GM19240 (cell line): Measurements from ENCODE around the gene IL19.
"Not testable (repeated sequence)": the region's sequence is repeated elsewhere in the genome, so short reads cannot be mapped to it uniquely, and the experiment has no call there.

Experiments
- DNase-seq: peaks from one replicate; pipeline ENCODE4 v3.0.0; 2011; ENCODE audit warnings: low spot score; ENCODE audit not compliant: insufficient read length

Gene IL19

DNA sequence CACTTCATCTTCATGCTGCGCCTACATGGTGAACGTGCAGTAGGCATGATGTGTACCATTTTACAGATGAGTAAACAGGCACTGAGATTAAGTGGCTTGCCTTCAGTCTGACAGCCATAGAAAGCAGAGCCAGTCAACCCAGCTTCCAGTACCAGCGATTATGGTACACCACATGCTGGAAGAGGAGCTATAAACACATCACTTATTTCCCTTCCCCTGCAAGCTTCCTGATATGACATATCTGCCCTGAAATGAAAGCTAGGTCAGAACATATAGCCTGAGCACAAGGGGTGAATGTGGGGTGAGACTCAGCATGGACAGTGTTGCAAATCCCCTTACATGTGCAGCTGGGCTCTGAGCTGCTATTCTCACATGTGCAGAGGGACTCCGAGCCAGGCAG, 61.1 kb downstream of the IL19 start:
- DNase-seq = no peak

DNA sequence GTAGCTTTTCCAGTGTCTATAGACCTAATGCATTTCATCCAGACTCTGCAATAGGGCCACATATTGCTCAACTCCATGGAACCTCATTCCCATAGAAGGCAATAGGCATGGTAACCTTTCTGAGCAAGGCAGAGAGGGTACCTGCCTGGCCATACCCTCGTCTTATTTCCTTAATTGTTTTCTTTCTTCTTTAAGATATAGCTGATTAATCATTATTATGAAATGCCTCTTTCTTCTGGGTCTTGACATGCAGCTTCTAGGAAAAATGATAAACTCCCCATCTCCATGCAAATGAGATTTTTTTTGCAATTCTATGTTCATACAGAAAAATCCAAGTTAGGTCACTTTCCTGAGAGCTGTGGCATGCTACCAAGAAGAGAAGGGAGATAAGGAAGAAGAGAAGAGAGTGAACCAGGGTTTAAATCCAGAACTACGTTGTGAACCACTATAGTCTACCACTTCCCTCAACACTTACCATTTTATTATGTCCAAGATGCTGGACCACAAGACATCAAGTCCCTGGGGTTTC, 61.8 kb downstream of the IL19 start:
- DNase-seq = no peak

DNA sequence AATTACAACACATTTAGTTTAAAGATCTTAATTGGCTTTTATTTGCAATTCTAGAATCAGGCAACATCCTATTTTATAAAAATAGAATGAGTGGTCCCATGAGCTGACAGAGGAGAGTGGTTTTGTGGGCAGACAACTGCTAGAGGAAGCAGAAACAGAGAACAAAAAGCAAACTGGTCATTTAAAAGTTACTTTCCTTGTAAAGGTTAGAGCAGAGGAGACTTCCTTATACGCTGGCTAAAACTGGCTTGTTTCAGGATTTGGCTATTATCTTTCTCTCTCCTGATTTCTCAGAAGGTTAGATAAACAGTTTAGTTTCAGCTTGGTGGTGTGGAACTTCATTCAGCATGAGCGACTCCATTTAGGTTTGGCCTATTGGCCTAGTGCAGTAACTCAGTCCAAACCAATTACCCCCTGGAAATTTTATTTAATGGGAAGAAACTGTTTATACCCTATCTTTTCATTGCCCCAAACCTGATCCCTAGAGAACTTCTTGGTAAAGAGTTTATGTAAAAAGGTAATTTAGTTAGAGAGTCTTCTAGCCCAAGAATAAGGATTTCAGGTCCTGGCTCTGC, 62.6 kb downstream of the IL19 start:
- DNase-seq = no peak

DNA sequence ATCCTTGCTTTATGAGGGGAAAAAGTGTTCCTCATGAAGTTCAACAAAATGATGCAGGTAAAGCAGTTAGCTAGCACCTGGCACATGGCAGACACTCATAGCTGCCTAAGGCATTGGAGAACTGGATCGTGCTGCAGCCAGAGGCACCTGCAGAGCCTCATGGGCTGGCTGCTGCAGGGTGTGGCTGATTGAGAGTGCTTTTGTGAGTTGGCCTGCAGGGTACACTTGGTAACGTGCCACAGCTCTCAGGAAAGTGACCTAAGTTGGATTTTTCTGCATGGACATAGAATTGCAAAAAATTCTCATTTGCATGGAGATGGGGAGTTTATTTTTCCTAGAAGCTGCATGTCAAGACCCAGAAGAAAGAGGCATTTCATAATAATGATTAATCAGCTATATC, 63.2 kb downstream of the IL19 start:
- no peak for DNase-seq

DNA sequence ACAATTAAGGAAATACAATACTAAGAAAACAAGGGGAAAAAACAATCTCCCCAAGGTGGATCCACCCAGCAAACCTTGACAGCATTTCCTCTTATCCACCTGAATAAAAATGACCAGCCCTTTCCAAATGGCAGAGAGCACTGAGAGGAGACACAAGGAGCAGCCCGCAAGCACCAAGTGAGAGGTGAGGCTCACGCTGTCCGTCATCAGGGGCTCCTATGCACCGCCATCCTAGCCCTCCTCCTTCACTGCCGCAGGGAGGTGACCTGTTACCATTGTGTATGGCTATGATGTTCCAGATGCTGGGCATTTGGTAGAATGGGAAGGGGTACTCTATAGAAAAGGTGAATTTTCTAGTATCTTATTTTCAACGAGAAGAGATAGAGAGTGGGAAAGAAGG, 63.6 kb downstream of the IL19 start:
- DNase-seq = no peak

DNA sequence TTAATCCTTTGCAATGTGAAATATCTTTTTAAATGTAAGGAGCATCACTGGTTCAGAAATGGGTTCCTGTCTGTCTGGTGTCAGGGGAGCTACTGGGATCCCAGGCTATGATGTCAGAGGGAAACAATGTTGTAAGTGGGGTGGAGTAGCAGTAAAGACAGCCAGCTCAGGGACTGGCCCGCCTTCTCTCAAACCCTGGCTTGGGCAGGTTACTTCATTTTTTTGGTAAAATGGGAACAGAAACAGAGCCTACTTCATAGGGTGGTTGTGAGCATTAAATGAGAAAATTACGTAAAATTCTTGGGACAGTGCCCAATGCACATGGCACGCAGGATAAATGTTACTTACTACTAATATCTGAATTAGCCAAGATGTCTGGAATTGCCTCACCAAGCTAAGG, 64.1 kb downstream of the IL19 start:
- DNase-seq = no peak

DNA sequence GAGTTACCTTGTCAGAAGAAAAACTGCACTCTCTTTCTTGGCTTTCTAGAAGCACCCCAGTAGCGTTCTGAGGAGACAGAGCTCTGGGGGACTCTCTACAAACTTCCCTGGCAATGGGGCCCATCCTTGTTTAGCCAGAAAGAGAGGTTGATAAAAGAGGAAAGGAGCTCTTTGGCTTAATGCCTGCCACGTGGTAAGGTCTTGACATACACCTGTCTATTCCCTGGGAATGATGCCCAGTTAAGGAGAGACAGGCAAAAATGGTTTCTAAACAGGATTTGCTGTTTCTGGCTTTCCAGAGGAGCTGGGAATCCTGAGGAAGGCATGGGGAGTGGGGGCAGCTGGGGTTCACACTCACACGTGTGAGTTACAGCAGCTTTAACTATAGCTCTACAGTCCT, 64.6 kb downstream of the IL19 start:
- no peak for DNase-seq

DNA sequence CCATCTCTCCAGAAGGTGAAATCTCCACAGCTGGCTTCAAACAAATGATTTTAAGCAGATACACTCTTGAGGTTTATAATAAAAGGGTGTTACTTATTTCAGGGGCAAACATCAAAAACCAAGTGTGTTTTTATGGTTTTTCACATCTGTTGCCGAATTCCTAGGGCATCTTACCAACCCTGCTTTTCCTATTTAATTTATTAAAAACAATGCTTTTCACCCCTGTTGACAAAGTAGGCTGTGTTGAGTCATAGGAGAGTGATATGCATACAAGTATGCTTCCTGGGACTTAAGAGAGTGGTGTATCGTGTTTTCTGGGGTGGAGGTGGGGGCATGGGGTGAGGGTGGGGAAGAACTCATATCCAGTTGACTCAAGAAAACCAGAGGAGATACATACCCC, 65.5 kb downstream of the IL19 start:
- DNase-seq = no peak

DNA sequence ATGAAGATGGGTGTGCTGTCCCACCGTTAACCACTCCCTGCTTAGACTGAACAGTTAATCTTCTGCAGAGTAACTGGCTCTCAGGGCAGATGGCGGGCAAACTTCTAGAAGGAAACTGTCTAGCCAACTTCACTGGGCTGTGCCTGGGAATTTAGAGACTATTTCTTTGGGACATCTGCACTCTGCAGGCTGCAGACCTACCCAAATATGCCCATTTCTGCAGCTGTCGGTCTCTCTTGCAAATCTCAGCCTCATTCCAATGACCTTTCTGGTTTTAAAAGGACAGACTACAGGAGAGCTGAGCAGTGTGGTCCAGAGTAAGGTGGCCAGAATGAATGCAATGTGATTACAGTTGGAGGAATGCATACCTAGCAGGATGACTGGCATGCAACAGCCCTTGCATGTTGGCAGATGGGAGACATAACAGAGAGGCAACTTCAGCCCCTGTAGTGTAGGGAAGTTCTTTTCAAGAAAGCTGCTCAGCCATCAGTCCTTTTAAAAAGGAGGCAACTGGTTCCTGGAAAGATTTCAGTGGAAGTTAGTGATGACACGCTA, 68.5 kb downstream of the IL19 start:
- no peak for DNase-seq

DNA sequence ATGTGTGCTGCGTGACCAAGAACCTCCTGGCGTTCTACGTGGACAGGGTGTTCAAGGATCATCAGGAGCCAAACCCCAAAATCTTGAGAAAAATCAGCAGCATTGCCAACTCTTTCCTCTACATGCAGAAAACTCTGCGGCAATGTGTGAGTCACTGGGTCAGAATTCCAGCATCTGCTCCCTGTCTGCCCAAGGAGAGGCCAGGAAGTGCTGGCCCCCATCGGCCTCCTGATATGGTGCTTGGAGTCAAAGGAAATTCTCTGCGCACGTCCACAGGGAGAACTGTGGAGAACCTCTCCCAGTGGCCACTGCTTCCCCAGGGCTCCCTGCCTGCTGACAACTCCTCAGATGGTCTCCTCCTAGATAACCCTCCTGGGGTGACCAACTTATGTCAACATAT, 69.3 kb downstream of the IL19 start:
- DNase-seq = no peak

DNA sequence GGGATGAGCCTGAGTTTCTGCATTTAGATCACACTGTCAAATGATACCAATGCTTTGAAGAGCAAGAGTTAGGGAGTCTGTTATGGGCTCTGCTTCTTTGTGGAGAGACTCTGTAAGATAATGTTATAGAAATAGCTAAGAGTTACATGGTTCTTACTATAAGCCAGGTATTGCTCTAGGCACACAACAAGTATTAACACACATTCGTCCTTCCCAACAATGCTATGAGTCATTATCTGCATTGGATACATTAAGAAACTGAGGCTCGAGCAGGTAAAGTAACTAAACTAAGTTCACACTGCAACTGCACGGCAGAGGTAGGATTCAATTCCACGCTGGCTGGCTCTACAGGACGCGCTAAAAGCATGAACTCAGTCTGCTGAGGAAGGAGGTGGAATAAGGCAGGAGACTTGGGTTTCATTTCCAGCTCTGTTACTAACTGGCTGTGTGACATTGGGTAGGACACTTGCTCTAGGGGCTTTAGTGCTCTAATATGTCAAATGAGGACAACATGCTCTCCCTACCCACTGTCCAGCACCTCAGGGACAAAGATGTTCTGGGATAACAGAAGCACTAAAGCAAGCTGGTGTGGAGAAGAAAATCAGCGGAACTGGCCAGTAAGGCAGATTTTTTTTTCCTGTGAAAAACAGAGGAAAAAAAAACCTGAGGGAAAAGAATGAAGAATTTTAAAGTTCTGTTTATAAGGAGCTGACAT, 71.2 kb downstream of the IL19 start:
- DNase-seq = no peak

DNA sequence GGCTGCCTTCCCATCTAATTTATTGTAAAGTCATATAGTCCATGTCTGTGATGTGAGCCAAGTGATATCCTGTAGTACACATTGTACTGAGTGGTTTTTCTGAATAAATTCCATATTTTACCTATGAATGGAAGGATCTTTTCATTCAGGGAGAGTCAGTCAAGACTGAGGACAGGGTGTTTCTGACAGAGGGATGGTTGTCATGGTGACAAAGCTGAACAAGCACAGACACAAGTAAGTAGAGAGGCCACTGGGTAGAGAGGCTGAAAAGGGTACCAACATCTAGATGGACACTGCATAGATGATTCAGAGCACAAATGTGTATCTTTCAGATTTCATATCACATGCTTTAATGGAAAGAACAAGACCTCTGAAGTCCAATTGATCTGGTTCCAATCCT, 72.3 kb downstream of the IL19 start:
- DNase-seq = no peak

DNA sequence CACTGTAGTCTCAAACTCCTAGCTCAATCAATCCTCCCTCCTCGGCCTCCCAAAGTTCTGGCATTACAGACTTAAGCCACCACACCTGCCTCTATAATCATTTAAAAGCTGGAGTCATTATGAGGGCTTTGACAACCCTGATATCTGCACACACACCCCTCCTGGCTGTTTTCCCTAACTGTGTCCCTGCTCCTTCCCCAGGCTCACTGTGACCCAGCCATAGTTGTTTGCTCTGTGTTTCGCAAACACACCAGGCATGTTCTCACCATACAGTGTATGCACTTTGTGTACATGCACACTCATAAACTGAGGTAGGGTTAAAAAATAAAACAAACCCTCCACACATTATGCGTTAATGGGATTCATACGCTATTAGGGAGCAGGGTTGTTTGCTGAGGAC, 73.1 kb downstream of the IL19 start:
- DNase-seq = no peak

DNA sequence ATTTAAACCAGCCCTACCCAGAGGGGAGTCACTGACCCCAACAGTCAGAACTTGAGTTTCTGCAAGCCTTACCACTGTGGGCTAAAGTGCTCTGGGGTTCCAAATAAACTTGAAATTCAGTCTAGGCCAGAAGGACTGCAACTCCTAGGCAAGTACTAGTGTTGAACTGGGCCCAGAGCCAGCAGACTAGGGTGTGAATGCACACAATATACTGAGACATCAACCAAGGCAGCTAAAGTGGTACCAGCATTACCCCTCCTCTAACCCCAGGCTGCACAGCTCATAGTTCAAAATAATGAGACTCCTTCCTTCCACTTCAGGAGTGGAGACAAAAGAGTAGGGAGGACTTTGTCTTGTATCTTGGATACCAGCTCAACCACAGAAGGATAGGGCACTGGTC, 75.9 kb downstream of the IL19 start:
- no peak for DNase-seq

DNA sequence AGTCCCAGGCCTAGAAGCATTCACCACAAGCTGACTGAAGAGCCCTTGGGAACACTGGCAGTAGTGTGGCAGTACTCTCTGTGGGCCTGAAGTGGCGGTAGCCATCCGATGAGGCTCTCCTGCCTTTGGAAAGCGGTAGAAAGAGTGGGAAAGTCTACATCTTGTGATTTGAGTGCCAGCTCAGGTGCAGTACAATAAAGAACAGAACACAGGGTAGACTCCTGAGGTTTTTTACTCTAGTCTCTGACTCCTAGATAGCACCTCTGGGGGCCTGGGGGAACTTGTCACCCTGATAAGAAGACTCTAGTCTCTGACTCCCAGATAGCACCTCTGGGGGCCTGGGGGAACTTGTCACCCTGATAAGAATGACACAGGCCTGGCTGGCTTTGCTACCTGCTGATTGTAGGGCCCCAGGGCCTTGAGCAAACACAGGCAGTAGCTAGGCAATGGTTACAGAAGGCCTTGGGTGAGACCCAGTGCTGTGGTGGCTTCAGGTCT, 76.8 kb downstream of the IL19 start:
- no peak for DNase-seq

DNA sequence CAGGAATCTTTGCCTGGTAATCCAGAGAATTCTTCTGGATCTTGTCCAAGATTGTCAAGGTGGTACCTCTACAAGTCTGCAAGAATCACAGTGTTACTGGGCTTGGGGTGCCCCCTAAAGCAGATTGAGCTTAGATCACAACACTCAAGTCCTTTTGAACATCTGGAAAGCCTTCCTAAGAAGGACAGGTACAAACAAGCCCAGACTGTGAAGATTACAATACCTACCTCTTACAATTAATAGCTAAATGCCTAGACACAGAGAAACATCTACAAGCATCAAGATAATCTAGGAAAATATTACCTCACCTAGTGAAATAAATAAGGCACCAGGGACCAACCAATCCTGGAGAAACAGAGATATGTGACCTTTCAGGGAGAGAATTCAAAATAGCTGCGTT, 77.4 kb downstream of the IL19 start:
- no peak for DNase-seq

DNA sequence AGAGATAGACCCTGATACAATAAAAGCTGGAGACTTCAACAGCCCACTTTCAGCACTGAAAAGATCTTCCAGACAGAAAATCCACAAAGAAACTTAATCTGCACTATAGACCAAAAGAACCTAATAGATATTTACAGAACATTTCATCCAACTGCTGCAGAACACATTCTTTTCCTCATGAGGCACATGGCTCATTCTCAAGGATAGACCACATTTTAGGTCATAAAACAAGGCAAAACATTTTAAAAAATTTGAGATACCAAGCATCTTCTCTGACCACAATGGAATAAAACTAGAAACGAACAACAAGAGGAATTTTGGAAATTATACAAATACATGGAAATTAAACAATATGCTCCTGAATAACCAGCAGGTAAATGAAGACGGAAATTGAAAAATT, 79.8 kb downstream of the IL19 start:
- DNase-seq = no peak

DNA sequence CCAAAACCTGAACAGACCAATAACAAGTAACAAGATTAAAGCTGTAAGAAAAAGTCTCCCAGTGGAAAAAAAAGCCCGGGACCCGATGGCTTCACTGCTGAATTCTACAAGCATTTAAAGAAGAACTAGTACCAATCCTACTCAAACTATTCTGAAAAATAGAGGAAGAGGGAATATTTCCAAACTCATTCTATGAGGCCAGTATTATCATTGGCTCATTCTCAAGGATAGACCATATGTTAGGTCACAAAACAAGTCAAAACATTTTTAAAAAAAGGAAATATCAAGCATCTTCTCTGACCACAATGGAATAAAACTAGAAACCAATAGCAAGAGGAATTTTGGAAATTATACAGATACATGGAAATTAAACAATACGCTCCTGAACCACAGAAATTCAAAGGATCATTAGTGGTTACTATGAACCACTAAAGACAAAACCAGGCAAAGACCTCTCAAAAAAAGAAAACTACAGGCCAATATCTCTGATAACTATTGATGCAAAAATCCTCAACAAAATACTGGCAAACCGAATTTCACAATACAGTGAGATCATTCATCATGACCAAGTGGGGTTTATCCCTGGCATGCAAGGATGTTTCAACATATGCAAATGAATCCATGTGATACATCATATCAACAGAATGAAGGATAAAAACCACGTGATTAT, 80.9 kb downstream of the IL19 start:
- DNase-seq = no peak

DNA sequence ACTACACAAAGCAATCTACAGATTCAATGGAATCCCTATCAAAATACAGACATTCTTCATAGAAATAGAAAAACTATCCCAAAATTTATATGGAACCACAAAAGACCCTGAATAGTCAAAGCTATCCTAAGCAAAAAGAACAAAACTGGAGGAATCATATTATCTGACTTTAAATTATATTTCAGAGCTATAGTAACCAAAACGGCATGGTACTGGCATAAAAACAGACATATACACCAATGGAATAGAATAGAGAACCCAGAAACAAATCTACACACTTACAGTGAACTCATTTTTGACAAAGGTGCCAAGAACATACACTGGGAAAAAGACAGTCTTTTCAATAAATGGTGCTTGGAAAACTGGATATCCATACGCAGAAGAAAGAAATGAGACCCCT, 82.1 kb downstream of the IL19 start:
- not testable (repeated sequence) for DNase-seq

DNA sequence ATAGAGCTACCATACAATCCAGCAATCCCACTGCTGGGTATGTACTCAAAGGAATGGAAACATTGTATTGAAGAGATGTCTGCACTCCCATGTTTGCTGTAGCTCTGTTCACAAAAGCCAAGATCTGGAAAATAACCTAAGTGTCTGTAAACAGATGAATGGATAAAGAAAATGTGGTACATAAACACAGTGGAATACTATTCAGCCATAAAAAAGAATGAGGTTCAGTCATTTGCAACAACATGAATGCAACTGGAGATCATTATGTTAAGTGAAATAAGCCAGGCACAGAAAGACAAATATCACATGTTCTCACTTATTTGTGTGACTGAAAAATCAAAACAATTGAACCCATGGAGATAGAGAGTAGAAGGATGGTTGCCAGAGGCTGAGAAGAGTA, 83.1 kb downstream of the IL19 start:
- not testable (repeated sequence) for DNase-seq

DNA sequence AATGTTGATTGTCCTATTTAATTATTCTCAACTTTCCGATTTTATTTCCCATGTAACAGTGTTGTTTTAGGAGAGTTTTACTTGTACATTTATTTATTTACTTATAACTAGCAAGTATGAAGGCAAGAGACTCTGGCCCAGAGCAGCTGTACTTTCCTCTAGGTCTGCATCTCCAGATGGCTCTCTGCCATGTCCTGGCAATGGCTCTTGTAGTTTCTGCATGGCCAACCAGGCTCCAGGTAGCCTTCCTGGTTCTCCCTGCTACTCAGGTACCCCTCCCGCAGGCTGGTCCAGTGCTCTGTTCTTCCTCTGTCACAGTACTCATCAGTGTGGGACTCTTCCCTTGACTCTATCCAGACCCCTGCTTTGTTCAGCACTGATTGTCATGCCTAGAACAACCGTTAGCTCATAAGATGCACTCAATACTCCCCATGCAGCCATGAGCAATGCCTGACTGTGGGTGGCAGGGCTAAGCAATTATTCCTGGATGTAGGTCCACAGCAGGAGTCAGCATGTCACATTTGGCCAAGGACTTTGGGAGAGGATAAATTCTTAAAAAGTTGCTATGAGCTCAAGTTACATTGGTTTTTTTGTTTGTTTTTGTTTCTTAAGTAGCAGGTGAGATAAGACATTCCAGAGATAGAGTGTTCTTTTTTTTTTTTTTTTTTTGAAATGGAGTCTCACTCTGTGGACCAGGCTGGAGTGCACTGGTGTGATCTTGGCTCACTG, 84.0 kb downstream of the IL19 start:
- no peak for DNase-seq

DNA sequence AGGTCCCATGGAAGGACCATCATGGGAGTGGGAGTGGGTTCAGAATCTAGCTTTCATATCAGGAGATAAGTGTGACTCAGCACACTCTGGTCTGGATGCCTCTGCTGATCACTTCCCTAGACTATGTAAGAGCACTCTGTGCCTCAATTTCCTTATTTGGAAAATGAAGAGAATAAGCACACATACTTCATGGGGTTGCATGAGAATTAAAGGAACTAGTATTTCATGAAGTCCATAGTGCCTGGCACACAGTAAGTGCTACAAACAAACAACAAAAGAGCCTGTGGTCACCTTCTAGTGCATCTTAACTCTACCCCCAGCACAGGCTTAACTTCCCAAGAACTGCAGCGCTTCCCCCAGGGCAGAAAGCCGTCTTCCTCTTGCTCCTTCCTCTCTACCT, 85.3 kb downstream of the IL19 start:
- no peak for DNase-seq
